Effector memory CD4-positive, alpha-beta T cell (primary cell): Measurements from ENCODE around the gene BLMH.

Source experiments
- DNase-seq, 3 donors: peaks; one replicate each; pipeline ENCODE4 v3.0.0-alpha.2; 2020
- H3K27ac ChIP-seq: 2 replicates; pipeline ENCODE4 v1.7.0; 2013; ENCODE audit warnings: mild to moderate bottlenecking, low read length, moderate library complexity; ENCODE audit not compliant: insufficient read depth, poor library complexity, severe bottlenecking
- H3K27me3 ChIP-seq: replicated peaks from 2 replicates; pipeline ENCODE4 v1.7.0; 2013; ENCODE audit warnings: mild to moderate bottlenecking, low read length; ENCODE audit not compliant: insufficient read depth, control insufficient read depth, poor library complexity, severe bottlenecking
- H3K36me3 ChIP-seq: 2 replicates; pipeline ENCODE4 v1.7.0; 2013; ENCODE audit warnings: mild to moderate bottlenecking, low read length, moderate library complexity; ENCODE audit not compliant: control insufficient read depth, insufficient read depth
- H3K4me1 ChIP-seq: 2 replicates; pipeline ENCODE4 v1.7.0; 2013; ENCODE audit warnings: low read length, mild to moderate bottlenecking; ENCODE audit not compliant: control insufficient read depth, insufficient read depth, poor library complexity, severe bottlenecking
- H3K4me3 ChIP-seq: 2 replicates; pipeline ENCODE4 v1.7.0; 2013; ENCODE audit warnings: low read length, low read depth, mild to moderate bottlenecking; ENCODE audit not compliant: insufficient read depth, poor library complexity, severe bottlenecking
- H3K9me3 ChIP-seq: 2 replicates; pipeline ENCODE4 v1.7.0; 2013; ENCODE audit warnings: mild to moderate bottlenecking, low read length, moderate library complexity; ENCODE audit not compliant: control insufficient read depth

Gene BLMH

DNA sequence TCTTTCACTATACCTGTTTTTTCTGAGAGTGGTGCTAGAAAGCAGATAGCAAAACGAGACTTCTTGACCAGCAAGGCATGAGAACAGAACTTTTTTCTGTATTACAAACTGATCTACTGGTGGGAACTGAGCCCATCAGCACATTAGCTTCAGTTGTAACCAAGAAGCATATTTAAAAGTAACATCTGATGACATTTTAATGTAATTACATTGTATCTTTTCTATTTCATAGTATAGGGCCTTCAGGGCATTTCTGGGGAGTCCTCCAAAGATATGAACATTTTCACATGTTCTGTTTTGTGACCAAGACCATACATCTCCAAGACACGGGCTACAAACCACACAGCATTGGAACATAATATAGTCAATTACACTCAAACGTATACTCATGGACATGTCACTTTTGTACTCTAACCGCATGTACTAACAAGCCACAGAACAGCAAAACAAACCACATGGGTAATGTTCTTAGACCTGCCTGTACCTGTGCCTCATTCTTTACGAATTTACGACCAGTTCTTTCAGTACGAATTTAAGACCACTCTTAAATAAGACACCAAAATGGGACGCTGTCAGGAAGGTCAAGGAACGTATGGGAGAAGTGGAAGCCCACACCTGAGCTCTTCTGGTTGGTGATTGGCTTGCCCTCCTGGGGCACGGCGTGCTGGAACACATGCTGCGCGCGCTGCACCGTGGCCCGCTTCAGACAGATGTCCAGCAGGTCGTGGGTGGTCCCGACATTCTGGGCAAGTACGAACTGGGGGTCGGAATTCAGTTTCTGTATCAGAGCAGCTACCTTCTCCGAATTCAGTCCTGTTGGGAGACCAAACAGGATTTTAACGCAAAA lies 825 bp downstream of the BLMH start:
- Histone ChIP-seq H3K27me3 (no peaks in the 10 kb centered on the region), H3K4me1 (peaks cover 8% of the 10 kb centered on the region), H3K36me3 (peaks cover 16% of the 10 kb centered on the region), H3K27ac (peak overlapping the region; percentile 66), H3K9me3 (no peaks in the 10 kb centered on the region), H3K4me3 (peak overlapping the region; percentile 98)
- DNase-seq = peak in 1 of 3 donors; percentile 1

DNA sequence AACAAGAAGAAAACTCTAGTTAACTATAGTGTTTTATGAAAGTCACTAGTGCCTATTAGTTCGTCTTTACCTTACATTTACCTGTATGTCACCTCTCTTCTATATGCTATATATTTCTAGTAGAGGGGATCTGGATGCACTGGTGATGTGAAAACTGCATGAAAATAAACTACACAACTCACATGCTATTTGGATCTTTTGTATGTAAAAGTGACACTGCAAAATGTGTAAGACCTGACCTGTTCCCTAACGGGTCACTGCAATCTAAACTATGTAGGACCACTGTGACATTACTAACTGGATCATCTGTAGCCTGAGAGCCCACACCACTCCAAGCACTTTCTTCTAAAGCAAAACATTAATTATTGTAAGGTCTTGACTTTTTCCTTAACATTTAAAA lies 1.7 kb downstream of the BLMH start:
- H3K4me1 ChIP-seq = peaks cover 8% of the 10 kb centered on the region
- H3K27me3 ChIP-seq = no peaks in the 10 kb centered on the region
- H3K4me3 ChIP-seq = no peak overlapping the region
- H3K9me3 ChIP-seq = no peaks in the 10 kb centered on the region
- DNase-seq = no peak
- peaks cover 25% of the 10 kb centered on the region for H3K36me3 ChIP-seq
- no peak overlapping the region for H3K27ac ChIP-seq

- Histone ChIP-seq H3K27ac (no peak overlapping the region), H3K9me3 (no peaks in the 10 kb centered on the region), H3K27me3 (no peaks in the 10 kb centered on the region), H3K4me1 (no peaks in the 10 kb centered on the region), H3K36me3 (peaks cover 48% of the 10 kb centered on the region), H3K4me3 (no peak overlapping the region)
- no peak for DNase-seq
Measured at GRCh38 chr17:30279156-30279555, 12.6 kb downstream of the BLMH start.

DNA sequence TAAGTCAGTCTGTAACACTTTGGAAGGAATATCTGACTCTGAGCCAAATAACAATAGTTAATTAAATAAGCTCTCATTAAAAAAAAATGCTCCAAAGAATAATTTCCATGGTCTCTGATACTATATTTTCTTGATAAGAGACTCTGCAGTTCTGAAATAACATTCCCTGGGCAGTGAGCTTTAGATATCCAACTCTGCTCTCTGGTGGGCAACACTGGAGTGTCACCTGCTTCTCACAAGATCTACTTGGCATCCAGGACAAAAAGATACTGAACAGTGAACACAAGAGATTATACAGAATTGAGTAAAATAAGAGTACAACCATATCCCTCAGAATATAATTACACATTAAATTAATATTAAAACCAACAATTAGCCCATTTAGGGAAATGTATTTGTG lies 13.7 kb downstream of the BLMH start:
- Histone ChIP-seq H3K27ac (no peak overlapping the region), H3K36me3 (peaks cover 52% of the 10 kb centered on the region), H3K27me3 (no peaks in the 10 kb centered on the region), H3K4me3 (no peak overlapping the region), H3K9me3 (no peaks in the 10 kb centered on the region), H3K4me1 (no peaks in the 10 kb centered on the region)
- no peak for DNase-seq

DNA sequence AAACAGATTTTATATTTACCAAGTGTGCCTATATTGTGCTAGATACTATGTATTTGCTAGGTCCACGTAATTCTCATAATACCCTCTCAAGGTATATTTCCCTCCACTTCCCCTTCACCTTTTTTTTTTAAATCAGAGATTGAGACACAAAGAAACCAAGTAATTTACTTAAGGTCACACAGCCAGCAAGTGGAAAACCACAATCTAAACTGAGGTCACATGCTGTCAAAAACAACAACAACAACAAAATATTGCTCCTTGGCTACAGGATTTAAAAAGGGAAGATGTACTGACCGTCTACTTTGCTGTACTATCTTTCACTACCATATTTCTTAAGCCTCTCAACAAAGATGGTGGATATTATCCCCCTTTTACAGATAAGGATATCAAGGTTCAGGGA lies 15.8 kb downstream of the BLMH start:
- DNase-seq = no peak
- no peak overlapping the region for H3K4me3 ChIP-seq
- no peak overlapping the region for H3K27ac ChIP-seq
- H3K4me1 ChIP-seq = no peaks in the 10 kb centered on the region
- no peaks in the 10 kb centered on the region for H3K27me3 ChIP-seq
- peaks cover 64% of the 10 kb centered on the region for H3K36me3 ChIP-seq
- no peaks in the 10 kb centered on the region for H3K9me3 ChIP-seq

GRCh38 chr17:30274887-30275286 lies 16.9 kb downstream of the BLMH start:
- no peaks in the 10 kb centered on the region for H3K9me3 ChIP-seq

DNA sequence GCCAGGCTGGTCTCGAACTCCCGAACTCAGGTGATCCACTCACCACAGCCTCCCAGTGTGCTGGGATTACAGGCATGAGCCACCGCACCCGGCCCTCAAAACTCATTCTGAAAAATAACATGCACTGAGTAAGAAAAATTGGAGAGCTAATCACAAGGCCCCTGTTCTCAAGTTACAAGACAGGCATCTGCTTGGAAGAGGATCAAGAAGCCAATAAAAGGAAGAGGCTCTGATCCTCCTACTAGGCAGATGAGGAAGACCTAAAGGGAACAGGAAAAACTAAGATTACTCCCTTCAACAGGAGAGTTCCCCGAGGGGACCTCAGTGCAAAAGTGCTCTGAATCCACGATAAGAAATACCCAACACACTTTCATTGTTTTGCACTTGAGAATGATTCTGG lies 18.4 kb downstream of the BLMH start:
- Histone ChIP-seq H3K4me1 (no peaks in the 10 kb centered on the region), H3K27ac (no peak overlapping the region), H3K36me3 (peaks cover 53% of the 10 kb centered on the region), H3K9me3 (no peaks in the 10 kb centered on the region), H3K4me3 (no peak overlapping the region), H3K27me3 (no peaks in the 10 kb centered on the region)
- no peak for DNase-seq

More at GRCh38 chr17:30274887-30275286, 16.9 kb downstream of the BLMH start:
- Histone ChIP-seq H3K36me3 (peaks cover 63% of the 10 kb centered on the region), H3K4me1 (no peaks in the 10 kb centered on the region), H3K27ac (no peak overlapping the region), H3K27me3 (no peaks in the 10 kb centered on the region), H3K4me3 (no peak overlapping the region)
- no peak for DNase-seq

- no peak for DNase-seq
- Histone ChIP-seq H3K9me3 (no peaks in the 10 kb centered on the region), H3K36me3 (peaks cover 57% of the 10 kb centered on the region), H3K4me3 (no peak overlapping the region), H3K27me3 (no peaks in the 10 kb centered on the region), H3K27ac (no peak overlapping the region), H3K4me1 (no peaks in the 10 kb centered on the region)
Measured at GRCh38 chr17:30271102-30271501, 20.6 kb downstream of the BLMH start.

DNA sequence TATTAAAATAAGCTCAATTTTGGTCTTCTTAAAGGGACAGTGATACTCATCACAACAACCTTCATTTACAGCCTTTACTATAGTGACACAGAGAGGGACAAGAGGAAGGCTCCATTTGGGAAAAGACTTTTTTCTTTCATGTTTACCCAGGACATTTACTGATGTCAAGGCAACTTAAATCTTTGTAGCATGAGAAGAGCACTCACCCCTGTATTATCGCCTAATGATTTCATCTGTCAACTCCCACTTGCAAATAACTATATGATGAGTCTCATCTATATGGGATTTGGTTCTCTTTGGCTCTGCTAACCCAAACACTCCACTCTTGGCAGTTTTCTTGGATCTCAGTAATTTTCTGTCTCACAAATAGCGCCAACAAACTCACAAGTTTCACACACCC lies 24.1 kb downstream of the BLMH start:
- H3K27ac ChIP-seq = no peak overlapping the region
- H3K4me3 ChIP-seq = no peak overlapping the region
- H3K4me1 ChIP-seq = no peaks in the 10 kb centered on the region
- no peaks in the 10 kb centered on the region for H3K27me3 ChIP-seq
- H3K36me3 ChIP-seq = peaks cover 48% of the 10 kb centered on the region
- H3K9me3 ChIP-seq = no peaks in the 10 kb centered on the region
- no peak for DNase-seq

GRCh38 chr17:30263552-30264333 lies 28.0 kb downstream of the BLMH start:
- H3K27ac ChIP-seq = no peak overlapping the region
- H3K27me3 ChIP-seq = no peaks in the 10 kb centered on the region
- DNase-seq = no peak
- no peaks in the 10 kb centered on the region for H3K4me1 ChIP-seq
- H3K36me3 ChIP-seq = peaks cover 39% of the 10 kb centered on the region
- H3K9me3 ChIP-seq = no peaks in the 10 kb centered on the region
- no peak overlapping the region for H3K4me3 ChIP-seq
